ENCODE results near the gene TMEM95. TPM values are rescaled to one million over a fixed set of nuclear protein-coding genes. Genes with fewer than 3 reads are reported as not detected.

TMEM95 gene
- total and polyA plus RNA-seq, 10 of the 15 experiments (the other 5 are each of a cell fraction or from before 2014, with no cell fraction given) = 0.05 to 0.28 TPM; not detected in 8

- FAIRE-seq = peak; percentile 13
- peak; percentile 74; the same call in 1 of the 2 replicates for TF ChIP-seq SMARCA5 (IDR thresholded peaks at IDR 0.05)
- 0 out of 4 replicates have a peak, but pooled peaks of 1 of the 2 experiments have one; percentile 14 for TF ChIP-seq BHLHE40 (IDR thresholded peaks at IDR 0.05; ENCODE audit: borderline replicate concordance in 1 of 2, low read depth in 2 of 2, low read length in 1 of 2)
- TF ChIP-seq BCL3 (IDR thresholded peaks at IDR 0.05; ENCODE audit: borderline replicate concordance, insufficient read depth, low read depth, low read length, poor library complexity, severe bottlenecking) = no peak
- TF ChIP-seq, protein P1, sequence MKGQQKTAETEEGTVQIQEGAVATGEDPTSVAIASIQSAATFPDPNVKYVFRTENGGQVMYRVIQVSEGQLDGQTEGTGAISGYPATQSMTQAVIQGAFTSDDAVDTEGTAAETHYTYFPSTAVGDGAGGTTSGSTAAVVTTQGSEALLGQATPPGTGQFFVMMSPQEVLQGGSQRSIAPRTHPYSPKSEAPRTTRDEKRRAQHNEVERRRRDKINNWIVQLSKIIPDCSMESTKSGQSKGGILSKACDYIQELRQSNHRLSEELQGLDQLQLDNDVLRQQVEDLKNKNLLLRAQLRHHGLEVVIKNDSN (IDR thresholded peaks at IDR 0.05; ENCODE audit: borderline replicate concordance, extremely low read length, insufficient read depth, low read depth, low read length) = no peak
- no peak for TF ChIP-seq NFYB (IDR thresholded peaks at IDR 0.05; ENCODE audit: insufficient read depth, low read depth, low read length)
- TF ChIP-seq NFYA (IDR thresholded peaks at IDR 0.05; ENCODE audit: borderline replicate concordance, low read depth, low read length) = no peak
- TF ChIP-seq RAD21 (IDR thresholded peaks at IDR 0.05; ENCODE audit: insufficient read depth, low read depth, low read length) = peak; percentile 70
- TF ChIP-seq EED (IDR thresholded peaks at IDR 0.05; ENCODE audit: low read depth) = 0 out of 2 replicates have a peak, but pooled peaks have one; percentile 23
- TF ChIP-seq HDGF (IDR thresholded peaks at IDR 0.05) = 0 out of 2 replicates have a peak, but pooled peaks have one; percentile 44
- TF ChIP-seq TCF7 (IDR thresholded peaks at IDR 0.05; ENCODE audit: borderline replicate concordance) = no peak
- peak; percentile 80 for TF ChIP-seq YY1 (IDR thresholded peaks at IDR 0.05; ENCODE audit: low read depth, low read length)
- no peak for TF ChIP-seq ASH2L (IDR thresholded peaks at IDR 0.05; ENCODE audit: borderline replicate concordance, low read depth)
- TF ChIP-seq, protein P2, sequence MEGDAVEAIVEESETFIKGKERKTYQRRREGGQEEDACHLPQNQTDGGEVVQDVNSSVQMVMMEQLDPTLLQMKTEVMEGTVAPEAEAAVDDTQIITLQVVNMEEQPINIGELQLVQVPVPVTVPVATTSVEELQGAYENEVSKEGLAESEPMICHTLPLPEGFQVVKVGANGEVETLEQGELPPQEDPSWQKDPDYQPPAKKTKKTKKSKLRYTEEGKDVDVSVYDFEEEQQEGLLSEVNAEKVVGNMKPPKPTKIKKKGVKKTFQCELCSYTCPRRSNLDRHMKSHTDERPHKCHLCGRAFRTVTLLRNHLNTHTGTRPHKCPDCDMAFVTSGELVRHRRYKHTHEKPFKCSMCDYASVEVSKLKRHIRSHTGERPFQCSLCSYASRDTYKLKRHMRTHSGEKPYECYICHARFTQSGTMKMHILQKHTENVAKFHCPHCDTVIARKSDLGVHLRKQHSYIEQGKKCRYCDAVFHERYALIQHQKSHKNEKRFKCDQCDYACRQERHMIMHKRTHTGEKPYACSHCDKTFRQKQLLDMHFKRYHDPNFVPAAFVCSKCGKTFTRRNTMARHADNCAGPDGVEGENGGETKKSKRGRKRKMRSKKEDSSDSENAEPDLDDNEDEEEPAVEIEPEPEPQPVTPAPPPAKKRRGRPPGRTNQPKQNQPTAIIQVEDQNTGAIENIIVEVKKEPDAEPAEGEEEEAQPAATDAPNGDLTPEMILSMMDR (IDR thresholded peaks at IDR 0.05 in 2 of 3, conservative IDR thresholded peaks at IDR 0.05 in 1 of 3; ENCODE audit: control insufficient read depth in 2 of 3, extremely low read depth in 1 of 3, insufficient read depth in 1 of 3, low read depth in 3 of 3, low read length in 3 of 3) = peak; percentile 88 to 99 (median 98)
- TF ChIP-seq LARP7 (IDR thresholded peaks at IDR 0.05) = 0 out of 2 replicates have a peak, but pooled peaks have one; percentile 65
- peak; percentile 90 for TF ChIP-seq SMC3 (IDR thresholded peaks at IDR 0.05; ENCODE audit: borderline replicate concordance, low read length)
- TF ChIP-seq IKZF1 (conservative IDR thresholded peaks at IDR 0.05) = 0 out of 2 replicates have a peak, but pooled peaks have one; percentile 41
- TF ChIP-seq IRF4 (IDR thresholded peaks at IDR 0.05; ENCODE audit: low read depth, low read length) = peak; percentile 87
- 0 out of 2 replicates have a peak, but pooled peaks have one; percentile 13 for TF ChIP-seq CHD2 (IDR thresholded peaks at IDR 0.05; ENCODE audit: borderline replicate concordance, low read depth, low read length)
- no peak for TF ChIP-seq JUND (IDR thresholded peaks at IDR 0.05; ENCODE audit: low read depth, low read length)
These were observed 31.1 kb upstream of the TMEM95 start for GRCh38 chr17:7323731-7324437.

More at GRCh38 chr17:7323731-7324437, 31.1 kb upstream of the TMEM95 start:
- Histone ChIP-seq H3K79me2 (ENCODE audit: control insufficient read depth, insufficient read depth, low read length) (peaks cover 14% of the 10 kb centered on the region), H3K4me1 (ENCODE audit: control insufficient read depth, insufficient read depth, low read length) (peaks cover 5% of the 10 kb centered on the region), H3K4me2 (ENCODE audit: control insufficient read depth, insufficient read depth) (peak overlapping the region; percentile 26; the same call in 1 of the 2 replicates), H3K36me3 (ENCODE audit: control insufficient read depth in 2 of 2, insufficient read depth in 2 of 2, low read length in 1 of 2) (peaks cover 9 to 33% of the 10 kb centered on the region in 2 experiments; a peak in 3 of 4 replicates), H3K9me3 (replicated peaks; ENCODE audit: control insufficient read depth, insufficient read depth, low read length) (no peaks in the 10 kb centered on the region), H3K9ac (ENCODE audit: control insufficient read depth, insufficient read depth, low read length) (no peak overlapping the region), H3K27ac (ENCODE audit: control insufficient read depth, insufficient read depth) (no peak overlapping the region), H2AFZ (ENCODE audit: control insufficient read depth, low read depth, low read length) (no peak overlapping the region), H4K20me1 (ENCODE audit: control insufficient read depth, insufficient read depth) (no peaks in the 10 kb centered on the region), H3K27me3 (replicated peaks in 1 of 2; ENCODE audit: control insufficient read depth in 2 of 2, insufficient read depth in 2 of 2, low read length in 1 of 2) (no peaks in the 10 kb centered on the region), H3K4me3 (no peak overlapping the region)
- CTCF ChIA-PET = interaction anchor here (0.8 to 7.9 kb wide), 5 partner anchors 13 to 191 kb away, joined by 3 to 49 read pairs (median 9); partner anchors contain the start of genes ACAP1 and PHF23
- no peak for DNase-seq (ENCODE audit: low read depth, low spot score)
- RAD21 ChIA-PET (ENCODE audit: unreplicated experiment) = interaction anchor here (1.3 to 2.4 kb wide), 3 partner anchors 13 to 22 kb away, joined by 4 to 13 read pairs (median 12); partner anchors contain the start of gene ACAP1
- no TSS peak for BruUV-seq (replicated peaks)
- 54% methylated on average over 38 of the region's 39 CpGs for WGBS (ENCODE audit: insufficient coverage, insufficient replicate concordance, low lambda C conversion rate, missing lambda C conversion rate)
- POLR2A ChIA-PET = interaction anchor here (1.3 kb wide), 1 partner anchor 13 kb away, joined by 9 read pairs; the partner anchor contains the start of gene ACAP1
- SMC1A ChIA-PET (ENCODE audit: uncharacterized antibody, unreplicated experiment) = interaction anchor here (1.1 to 3.5 kb wide), 3 partner anchors 13 to 22 kb away, joined by 3 to 21 read pairs (median 6); partner anchors contain the start of gene ACAP1
- intact Hi-C loops (cut with micrococcal nuclease; ENCODE audit: unreplicated experiment) = loop anchor here (1.0 kb wide), 1 partner anchor 21 kb away; no protein-coding TSS in a partner anchor
- peak; percentile 77 for ATAC-seq
- in situ Hi-C loops (cut with MboI) = no loop called here

Measured in GM12878 (cell line).